SK-N-SH (cell line): ENCODE results near the gene DHX9. TPM values are rescaled to one million over a fixed set of nuclear protein-coding genes. Genes with fewer than 3 reads are reported as not detected.

ENCODE experiments used
- CTCF ChIA-PET: fragments of 300-600, 350-600 bp; formaldehyde crosslinking; extraction: SDS; loops from one replicate; lab custom pipeline; 2021; lab: Yijun Ruan, JAX
- POLR2A ChIA-PET: fragments of 350-600 bp; sonication (Branson Sonifier 250); formaldehyde crosslinking; extraction: SDS; loops from one replicate; lab custom pipeline; 2020; ENCODE audit warnings: antibody characterized with exemption, inconsistent platforms; lab: Yijun Ruan, JAX
- DNase-seq: peaks from one replicate; pipeline ENCODE4 v3.0.0; 2012
- H2AFZ ChIP-seq: fragments of 200-600 bp; sonication (generic); 2 replicates; pipeline ENCODE4 v1.8.1; 2016; ENCODE audit warnings: antibody characterized with exemption, mild to moderate bottlenecking, low read depth
- H3F3A ChIP-seq: fragments of 200-600 bp; sonication (generic); replicated peaks from 2 replicates; pipeline ENCODE3; 2016; ENCODE audit warnings: antibody characterized with exemption, mild to moderate bottlenecking; ENCODE audit not compliant: insufficient read depth
- H3K27ac ChIP-seq, 2 experiments: fragments of 200-500 bp in 1 of 2; fragments of 200-600 bp in 1 of 2; sonication (Bioruptor generic) in 1 of 2; sonication (generic), shearing (Covaris generic) in 1 of 2; 2 replicates each; pipeline versions ENCODE4 v1.5.1 to v1.6.1; 2014 to 2016; ENCODE audit warnings: low read depth in 2 of 2, inconsistent platforms in 1 of 2, low read length in 1 of 2, mild to moderate bottlenecking in 1 of 2, mixed read lengths in 1 of 2
- H3K27me3 ChIP-seq: fragments of 200-600 bp; sonication (generic), shearing (Covaris generic); 2 replicates; pipeline ENCODE4 v1.6.1; 2016; ENCODE audit warnings: mixed run types; ENCODE audit not compliant: insufficient read depth
- H3K36me3 ChIP-seq, 2 experiments: fragments of 200-500 bp in 1 of 2; fragments of 200-600 bp in 1 of 2; sonication (Bioruptor generic) in 1 of 2; sonication (generic) in 1 of 2; replicated peaks in 1 of 2; 2 replicates each; pipeline versions ENCODE3 to v1.5.1; 2014 to 2016; ENCODE audit warnings: low read length in 1 of 2, mild to moderate bottlenecking in 1 of 2; ENCODE audit not compliant: insufficient read depth in 2 of 2, control insufficient read depth in 1 of 2
- H3K4me1 ChIP-seq, 2 experiments: fragments of 200-500 bp in 1 of 2; fragments of 200-600 bp in 1 of 2; sonication (Bioruptor generic) in 1 of 2; sonication (generic), shearing (Covaris generic) in 1 of 2; 2 replicates each; pipeline versions ENCODE4 v1.5.1 to v1.6.1; 2014 to 2016; ENCODE audit warnings: low read depth in 1 of 2, low read length in 1 of 2, mixed run types in 1 of 2; ENCODE audit not compliant: insufficient read depth in 2 of 2, control insufficient read depth in 1 of 2
- H3K4me2 ChIP-seq: fragments of 200-600 bp; sonication (generic), shearing (Covaris generic); 2 replicates; pipeline ENCODE4 v1.6.1; 2017; ENCODE audit warnings: mixed run types
- H3K4me3 ChIP-seq, 2 experiments: fragments of 200-500 bp in 1 of 2; fragments of 200-600 bp in 1 of 2; sonication (Bioruptor generic) in 1 of 2; sonication (generic), shearing (Covaris generic) in 1 of 2; 2 replicates each; pipeline versions ENCODE4 v1.5.1 to v1.8.1; 2014 to 2016; ENCODE audit warnings: low read depth in 2 of 2, inconsistent platforms in 1 of 2, low read length in 1 of 2, mild to moderate bottlenecking in 1 of 2, mixed read lengths in 1 of 2, moderate library complexity in 1 of 2
- H3K79me2 ChIP-seq: fragments of 200-600 bp; sonication (generic); 2 replicates; pipeline ENCODE4 v1.8.1; 2017; ENCODE audit warnings: mild to moderate bottlenecking; ENCODE audit not compliant: insufficient read depth
- H3K9ac ChIP-seq: fragments of 200-600 bp; sonication (generic); 2 replicates; pipeline ENCODE4 v1.6.1; 2017; ENCODE audit warnings: mixed run types
- H3K9me2 ChIP-seq: fragments of 200-600 bp; sonication (generic); 2 replicates; pipeline ENCODE4 v1.6.1; 2017; ENCODE audit warnings: mixed run types
- H3K9me3 ChIP-seq: fragments of 200-600 bp; sonication (generic); 2 replicates; pipeline ENCODE4 v1.6.1; 2017; ENCODE audit warnings: mixed run types, mild to moderate bottlenecking, moderate library complexity
- H4K20me1 ChIP-seq: fragments of 200-600 bp; sonication (generic); 2 replicates; pipeline ENCODE4 v1.6.1; 2017; ENCODE audit warnings: mild to moderate bottlenecking, mixed run types; ENCODE audit not compliant: insufficient read depth
- CHD2 ChIP-seq: fragments of 150-350 bp; IDR thresholded peaks from 2 replicates; pipeline ENCODE4 v1.6.1; 2018; ENCODE audit warnings: low read length; ENCODE audit not compliant: partially characterized antibody
- EP300 ChIP-seq, 2 experiments: IDR thresholded peaks; 2 replicates each; pipeline versions ENCODE4 v1.4.0 to v1.6.1; 2012; ENCODE audit warnings: borderline replicate concordance in 1 of 2, low read depth in 1 of 2, low read length in 1 of 2
- EZH2phosphoT487 ChIP-seq: fragments of 200-600 bp; sonication (generic); IDR thresholded peaks from 2 replicates; pipeline ENCODE4 v1.6.1; 2017; ENCODE audit warnings: low read depth, mixed run types, mild to moderate bottlenecking, antibody characterized with exemption, moderate library complexity, borderline replicate concordance
- FOSL2 ChIP-seq: IDR thresholded peaks from 2 replicates; pipeline ENCODE4 v1.4.0; 2012; ENCODE audit warnings: low read depth, mild to moderate bottlenecking, moderate library complexity, borderline replicate concordance
- FOXJ3 ChIP-seq: sonication (generic); formaldehyde crosslinking; IDR thresholded peaks from 2 replicates; pipeline ENCODE4 v1.5.1; 2020; ENCODE audit warnings: mild to moderate bottlenecking, missing genetic modification reagents
- FOXM1 ChIP-seq: IDR thresholded peaks from 2 replicates; pipeline ENCODE4 v1.4.0; 2012; ENCODE audit warnings: low read depth, mild to moderate bottlenecking
- GABPA ChIP-seq: IDR thresholded peaks from 2 replicates; pipeline ENCODE4 v1.4.0; 2012; ENCODE audit warnings: low read depth, mild to moderate bottlenecking
- JUND ChIP-seq: IDR thresholded peaks from 2 replicates; pipeline ENCODE4 v1.4.0; 2012
- MEF2A ChIP-seq: IDR thresholded peaks from 2 replicates; pipeline ENCODE4 v1.4.0; 2012; ENCODE audit warnings: low read depth, borderline replicate concordance
- POLR2AphosphoS5 ChIP-seq: IDR thresholded peaks from 2 replicates; pipeline ENCODE4 v1.6.1; 2012; ENCODE audit warnings: low read depth, low read length
- RAD21 ChIP-seq: IDR thresholded peaks from 2 replicates; pipeline ENCODE4 v1.6.1; 2012; ENCODE audit warnings: mild to moderate bottlenecking, low read length
- SIN3A ChIP-seq: IDR thresholded peaks from 2 replicates; pipeline ENCODE4 v1.6.1; 2012; ENCODE audit warnings: low read depth, mild to moderate bottlenecking, low read length, moderate library complexity, borderline replicate concordance
- SMC3 ChIP-seq: IDR thresholded peaks from 2 replicates; pipeline ENCODE4 v1.6.1; 2012; ENCODE audit warnings: low read depth, low read length, improper control_type of control experiment
- TCF12 ChIP-seq: IDR thresholded peaks from 2 replicates; pipeline ENCODE4 v1.4.0; 2012
- TEAD4 ChIP-seq: IDR thresholded peaks from 2 replicates; pipeline ENCODE4 v1.4.0; 2012; ENCODE audit warnings: mild to moderate bottlenecking, borderline replicate concordance; ENCODE audit not compliant: insufficient read depth
- WGBS: methylation state at CpG from one replicate; pipeline ENCODE4 v1.1.6; 2017; ENCODE audit warnings: low lambda C conversion rate; 5-methylcytosine and 5-hydroxymethylcytosine counted together
- polyA plus RNA-seq, 3 experiments: library from polyadenylated mRNA; depleted of rRNA; stranded (reverse); fragments of >200 nt; gene quantifications; 2 replicates each; pipeline ENCODE4 v1.2.3, GENCODE V29; 2012
- TF ChIP-seq, protein P1 (sequence below): IDR thresholded peaks from 2 replicates; pipeline ENCODE4 v1.4.0; 2012; ENCODE audit warnings: low read depth, borderline replicate concordance
- TF ChIP-seq, protein P2 (sequence below): IDR thresholded peaks from 2 replicates; pipeline ENCODE4 v1.4.0; 2012; ENCODE audit warnings: low read depth
- TF ChIP-seq, protein P3 (sequence below): IDR thresholded peaks from 2 replicates; pipeline ENCODE4 v1.4.0; 2012; ENCODE audit warnings: low read depth, borderline replicate concordance
- TF ChIP-seq, protein P4 (sequence below): fragments of 200-600 bp; sonication (generic); IDR thresholded peaks from 2 replicates; pipeline ENCODE4 v1.6.1; 2017; ENCODE audit warnings: antibody characterized with exemption, mild to moderate bottlenecking, moderate library complexity

DHX9 gene
- polyA plus RNA-seq, 1 of the 3 experiments (the other 2 are of a cell fraction), result 145 TPM

DNA sequence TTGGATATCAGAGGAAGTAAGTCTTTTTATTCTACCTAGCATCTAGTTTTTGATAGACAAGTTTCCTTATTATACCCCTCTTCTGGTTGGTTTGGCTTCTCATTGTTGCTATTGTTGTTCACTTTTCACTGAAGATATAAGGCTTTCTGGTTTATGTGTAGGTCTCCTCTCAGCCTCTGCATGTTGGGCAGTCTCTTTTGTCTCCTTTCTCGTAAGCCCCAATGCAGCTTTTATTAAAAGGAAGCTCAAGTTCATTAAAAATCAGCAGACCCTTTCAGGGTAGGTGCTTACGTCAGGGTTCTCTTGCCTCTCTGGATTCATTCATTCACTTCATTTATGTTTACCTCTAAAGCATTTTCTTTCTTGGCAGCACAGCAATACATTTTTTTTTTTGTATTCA, 4.8 kb upstream of the DHX9 start:
- H3K36me3 ChIP-seq, result peaks cover 0 to 1% of the 10 kb centered on the region in 2 experiments
- H3K9me3 ChIP-seq, result no peaks in the 10 kb centered on the region
- CTCF ChIA-PET, result no interaction called here
- H3K27ac ChIP-seq, result no peak overlapping the region
- no peak for DNase-seq
- no peaks in the 10 kb centered on the region for H4K20me1 ChIP-seq
- no peaks in the 10 kb centered on the region for H3K27me3 ChIP-seq
- H3K79me2 ChIP-seq, result peaks cover under 1% of the 10 kb centered on the region; the same call in 1 of the 2 replicates
- WGBS, result 91% methylated on average over 2 of the region's 2 CpGs
- H3F3A ChIP-seq, result peaks cover 5% of the 10 kb centered on the region
- POLR2A ChIA-PET, result no interaction called here
- no peak overlapping the region for H3K4me3 ChIP-seq
- no peak overlapping the region for H3K4me2 ChIP-seq
- no peak overlapping the region for H2AFZ ChIP-seq
- no peak for TF ChIP-seq FOXM1
- TF ChIP-seq TEAD4, result no peak
- TF ChIP-seq, protein P1, sequence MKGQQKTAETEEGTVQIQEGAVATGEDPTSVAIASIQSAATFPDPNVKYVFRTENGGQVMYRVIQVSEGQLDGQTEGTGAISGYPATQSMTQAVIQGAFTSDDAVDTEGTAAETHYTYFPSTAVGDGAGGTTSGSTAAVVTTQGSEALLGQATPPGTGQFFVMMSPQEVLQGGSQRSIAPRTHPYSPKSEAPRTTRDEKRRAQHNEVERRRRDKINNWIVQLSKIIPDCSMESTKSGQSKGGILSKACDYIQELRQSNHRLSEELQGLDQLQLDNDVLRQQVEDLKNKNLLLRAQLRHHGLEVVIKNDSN, result no peak
- no peak for TF ChIP-seq JUND
- TF ChIP-seq SIN3A, result no peak
- TF ChIP-seq POLR2AphosphoS5, result no peak
- TF ChIP-seq FOXJ3 (CRISPR knock-in tag), result no peak
- TF ChIP-seq, protein P2, sequence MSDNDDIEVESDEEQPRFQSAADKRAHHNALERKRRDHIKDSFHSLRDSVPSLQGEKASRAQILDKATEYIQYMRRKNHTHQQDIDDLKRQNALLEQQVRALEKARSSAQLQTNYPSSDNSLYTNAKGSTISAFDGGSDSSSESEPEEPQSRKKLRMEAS, result no peak
- no peak for TF ChIP-seq GABPA
- TF ChIP-seq, protein P3, sequence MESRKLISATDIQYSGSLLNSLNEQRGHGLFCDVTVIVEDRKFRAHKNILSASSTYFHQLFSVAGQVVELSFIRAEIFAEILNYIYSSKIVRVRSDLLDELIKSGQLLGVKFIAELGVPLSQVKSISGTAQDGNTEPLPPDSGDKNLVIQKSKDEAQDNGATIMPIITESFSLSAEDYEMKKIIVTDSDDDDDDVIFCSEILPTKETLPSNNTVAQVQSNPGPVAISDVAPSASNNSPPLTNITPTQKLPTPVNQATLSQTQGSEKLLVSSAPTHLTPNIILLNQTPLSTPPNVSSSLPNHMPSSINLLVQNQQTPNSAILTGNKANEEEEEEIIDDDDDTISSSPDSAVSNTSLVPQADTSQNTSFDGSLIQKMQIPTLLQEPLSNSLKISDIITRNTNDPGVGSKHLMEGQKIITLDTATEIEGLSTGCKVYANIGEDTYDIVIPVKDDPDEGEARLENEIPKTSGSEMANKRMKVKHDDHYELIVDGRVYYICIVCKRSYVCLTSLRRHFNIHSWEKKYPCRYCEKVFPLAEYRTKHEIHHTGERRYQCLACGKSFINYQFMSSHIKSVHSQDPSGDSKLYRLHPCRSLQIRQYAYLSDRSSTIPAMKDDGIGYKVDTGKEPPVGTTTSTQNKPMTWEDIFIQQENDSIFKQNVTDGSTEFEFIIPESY, result no peak
- TF ChIP-seq FOSL2, result no peak
- TF ChIP-seq EP300 (IDR thresholded peaks at IDR 0.05; ENCODE audit: borderline replicate concordance in 1 of 2, low read depth in 1 of 2, low read length in 1 of 2), result no peak
- no peak for TF ChIP-seq SMC3
- TF ChIP-seq RAD21, result no peak
- TF ChIP-seq, protein P4, sequence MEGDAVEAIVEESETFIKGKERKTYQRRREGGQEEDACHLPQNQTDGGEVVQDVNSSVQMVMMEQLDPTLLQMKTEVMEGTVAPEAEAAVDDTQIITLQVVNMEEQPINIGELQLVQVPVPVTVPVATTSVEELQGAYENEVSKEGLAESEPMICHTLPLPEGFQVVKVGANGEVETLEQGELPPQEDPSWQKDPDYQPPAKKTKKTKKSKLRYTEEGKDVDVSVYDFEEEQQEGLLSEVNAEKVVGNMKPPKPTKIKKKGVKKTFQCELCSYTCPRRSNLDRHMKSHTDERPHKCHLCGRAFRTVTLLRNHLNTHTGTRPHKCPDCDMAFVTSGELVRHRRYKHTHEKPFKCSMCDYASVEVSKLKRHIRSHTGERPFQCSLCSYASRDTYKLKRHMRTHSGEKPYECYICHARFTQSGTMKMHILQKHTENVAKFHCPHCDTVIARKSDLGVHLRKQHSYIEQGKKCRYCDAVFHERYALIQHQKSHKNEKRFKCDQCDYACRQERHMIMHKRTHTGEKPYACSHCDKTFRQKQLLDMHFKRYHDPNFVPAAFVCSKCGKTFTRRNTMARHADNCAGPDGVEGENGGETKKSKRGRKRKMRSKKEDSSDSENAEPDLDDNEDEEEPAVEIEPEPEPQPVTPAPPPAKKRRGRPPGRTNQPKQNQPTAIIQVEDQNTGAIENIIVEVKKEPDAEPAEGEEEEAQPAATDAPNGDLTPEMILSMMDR, result no peak
- TF ChIP-seq EZH2phosphoT487, result no peak
- TF ChIP-seq CHD2, result no peak
- no peak for TF ChIP-seq TCF12
- TF ChIP-seq MEF2A, result no peak
- H3K9ac ChIP-seq, result no peak overlapping the region
- H3K4me1 ChIP-seq, result peaks cover 0 to 2% of the 10 kb centered on the region in 2 experiments; a peak in 2 of 4 replicates
- no peaks in the 10 kb centered on the region for H3K9me2 ChIP-seq
